HG03196 (cell line): ENCODE results near the gene RSPO4.

ENCODE experiments used
- ATAC-seq: cut with Tn5 transposase; IDR thresholded peaks from one replicate; pipeline ENCODE4 v1.9.1; 2021; ENCODE audit not compliant: unreplicated experiment

Gene RSPO4

DNA sequence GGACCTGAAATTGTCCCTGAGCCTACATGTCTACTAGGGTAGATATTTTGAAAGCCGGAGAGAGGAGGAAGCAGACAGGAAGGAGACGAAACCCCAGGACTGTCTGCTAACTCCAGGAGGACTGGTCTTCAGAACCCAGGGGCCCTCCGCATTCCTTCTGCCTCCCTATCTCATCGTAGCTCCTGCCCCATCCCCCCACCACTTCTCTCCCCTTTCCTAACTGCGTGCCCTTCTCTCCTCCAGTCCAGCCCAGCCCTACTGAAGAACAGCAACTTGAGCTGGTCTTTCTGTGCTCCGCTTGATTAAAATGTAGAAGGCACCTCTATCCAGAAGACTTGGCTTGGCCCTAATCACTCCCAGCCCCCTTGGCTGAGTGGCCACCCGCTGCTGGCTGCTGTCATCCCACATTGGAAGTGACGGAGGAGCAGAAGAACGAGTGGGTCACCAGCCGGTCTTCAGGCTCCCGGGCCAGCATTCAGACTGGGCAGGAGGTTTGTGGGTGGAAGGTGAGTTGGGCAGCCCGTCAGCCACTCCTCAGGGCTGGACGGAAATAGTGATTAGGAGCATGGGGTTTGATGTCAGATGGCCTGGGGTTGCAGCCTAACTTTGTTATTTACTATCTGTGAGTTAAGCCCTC, 57.2 kb downstream of the RSPO4 start:
- ATAC-seq, result no peak

DNA sequence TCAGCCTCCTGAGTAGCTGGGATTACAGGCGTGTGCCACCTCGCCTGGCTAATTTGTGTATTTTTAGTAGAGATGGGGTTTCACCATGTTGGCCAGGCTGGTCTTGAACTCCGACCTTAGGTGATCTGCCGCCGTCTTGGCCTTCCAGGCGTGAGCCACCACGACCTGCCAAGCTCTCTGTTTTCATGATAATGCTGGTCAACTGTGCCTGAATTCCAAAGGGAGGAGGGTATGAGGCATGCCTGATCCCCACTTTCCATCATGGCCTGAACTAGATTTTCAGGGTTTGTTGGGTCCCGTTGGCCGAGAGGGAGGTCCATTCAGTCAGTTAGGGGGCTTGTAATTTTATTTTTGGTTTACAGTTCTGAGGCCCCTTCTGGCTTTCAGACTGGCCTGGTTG, 58.0 kb downstream of the RSPO4 start:
- ATAC-seq, result no peak

DNA sequence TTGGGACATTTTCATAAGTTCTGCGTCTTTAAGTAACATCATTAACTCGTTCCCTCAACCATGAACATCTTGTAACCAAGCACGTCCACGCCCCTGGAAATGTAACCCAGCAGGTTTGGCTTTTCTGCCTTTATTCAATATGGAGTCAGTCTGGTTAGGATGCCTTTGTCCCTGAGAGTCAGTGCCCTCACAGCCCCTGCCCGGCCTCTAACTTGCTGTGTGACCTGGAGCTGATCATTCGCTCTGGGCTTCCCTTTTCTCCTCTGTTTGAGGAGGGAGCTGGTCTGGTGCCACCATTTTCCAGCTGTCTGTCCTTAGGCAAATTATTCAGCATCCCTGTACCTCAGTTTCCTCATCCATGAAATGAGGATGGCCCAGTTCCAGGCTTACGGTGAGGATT, 59.5 kb downstream of the RSPO4 start:
- ATAC-seq, result no peak

DNA sequence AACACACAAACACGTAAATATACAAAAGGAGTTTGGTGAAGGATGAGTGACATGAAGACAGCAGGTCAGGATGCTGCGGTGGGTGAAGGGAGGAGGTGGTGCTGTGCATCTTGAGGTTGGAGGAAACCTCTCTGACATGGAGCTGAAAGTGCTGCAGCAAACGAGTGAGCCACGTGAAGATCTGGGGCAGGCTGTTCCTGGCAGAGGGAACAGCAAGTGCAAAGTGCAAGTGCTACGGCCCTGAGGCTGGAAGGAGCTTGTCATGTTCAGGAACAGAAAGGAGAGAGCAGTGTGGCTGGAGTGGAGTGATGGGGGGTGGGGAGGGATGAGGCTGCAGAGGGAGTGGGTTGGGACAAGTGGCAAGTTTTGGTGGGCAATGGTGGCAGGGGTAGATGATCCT, 61.2 kb downstream of the RSPO4 start:
- no peak for ATAC-seq

DNA sequence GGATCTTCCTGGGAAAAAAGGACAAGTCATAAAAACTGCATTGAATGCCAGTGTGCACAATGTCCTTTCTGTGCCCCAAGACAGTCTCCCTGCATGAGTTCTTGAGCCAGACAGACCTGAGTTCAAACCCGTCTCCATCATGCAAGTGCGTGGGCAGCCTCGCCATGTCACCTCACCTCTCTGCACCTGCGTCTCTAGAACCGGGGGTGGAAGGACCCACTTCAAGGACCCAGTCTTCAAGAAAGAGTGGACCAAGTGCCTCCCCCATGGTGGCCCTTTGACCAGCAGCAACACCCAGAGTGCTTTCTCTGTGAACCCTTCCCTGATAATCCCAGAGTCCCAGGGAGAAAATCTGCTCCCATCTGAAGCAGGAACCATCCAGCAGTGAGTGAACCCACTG, 62.5 kb downstream of the RSPO4 start:
- ATAC-seq, result no peak

DNA sequence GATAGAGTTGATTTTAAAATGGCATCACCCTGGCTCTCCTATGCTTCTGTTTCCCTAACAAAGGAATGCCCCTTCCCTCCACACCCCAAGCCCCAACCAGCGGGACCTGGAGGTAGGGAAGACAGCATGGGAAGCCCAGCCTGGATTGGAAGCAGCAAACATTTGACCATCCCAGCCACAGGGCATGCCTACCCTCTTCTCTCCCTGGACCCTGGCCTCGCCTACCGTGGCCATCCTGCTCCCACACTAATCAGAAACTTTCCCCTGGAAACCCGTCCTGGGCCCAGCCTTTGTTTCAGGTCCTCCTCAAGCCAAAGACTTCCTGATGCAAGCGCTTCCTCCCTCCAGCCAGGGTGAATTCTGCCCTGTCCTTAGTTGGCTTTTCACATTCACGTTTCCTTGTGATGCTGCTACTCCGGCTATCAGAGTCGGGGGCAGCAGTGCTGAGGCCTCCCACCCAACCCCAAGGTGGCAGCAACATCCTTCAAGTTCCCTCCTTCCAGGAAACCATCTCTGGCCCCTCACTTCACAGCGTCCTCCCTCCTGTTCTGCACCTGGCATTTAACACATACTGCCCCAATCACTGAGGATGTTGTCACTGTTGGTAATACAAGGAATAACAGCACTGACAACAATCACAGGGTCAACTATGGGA, 67.8 kb downstream of the RSPO4 start:
- no peak for ATAC-seq

DNA sequence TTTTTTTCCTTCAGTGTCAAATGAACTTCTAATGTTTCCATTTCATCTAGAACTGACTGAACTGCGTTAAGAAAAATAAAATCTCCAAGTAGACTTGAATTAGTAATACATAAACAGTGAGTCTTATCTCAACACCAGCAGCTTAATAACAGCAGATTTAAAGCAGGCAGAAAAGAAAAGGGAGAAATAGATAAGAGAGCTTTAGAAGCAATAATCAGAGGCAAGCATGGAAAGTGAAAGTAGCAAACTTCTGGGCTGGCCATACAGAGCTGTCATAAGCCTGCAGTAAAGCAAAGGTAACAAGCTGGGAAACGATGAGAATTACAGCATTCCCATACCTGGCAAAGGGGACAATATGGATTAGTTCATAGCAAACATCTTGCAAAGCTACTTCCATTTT, 69.1 kb downstream of the RSPO4 start:
- ATAC-seq, result no peak

DNA sequence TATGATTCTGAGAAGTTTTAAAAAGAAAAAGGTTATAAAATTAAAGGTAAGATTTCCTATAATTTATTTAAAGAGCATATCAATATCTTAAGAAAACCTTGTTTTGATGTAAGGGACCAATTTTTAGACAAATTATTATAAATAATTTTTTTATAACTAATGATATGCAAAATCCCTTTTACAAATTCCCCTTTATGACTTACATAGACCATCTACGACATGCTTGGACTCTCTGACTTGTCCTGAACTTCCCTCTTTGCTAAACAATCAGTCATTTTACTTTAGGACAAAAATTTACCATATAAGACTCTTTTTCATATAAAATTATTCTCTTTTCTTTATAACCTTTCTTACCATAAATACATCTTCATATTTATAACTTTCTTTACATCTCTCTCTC, 70.7 kb downstream of the RSPO4 start:
- no peak for ATAC-seq

DNA sequence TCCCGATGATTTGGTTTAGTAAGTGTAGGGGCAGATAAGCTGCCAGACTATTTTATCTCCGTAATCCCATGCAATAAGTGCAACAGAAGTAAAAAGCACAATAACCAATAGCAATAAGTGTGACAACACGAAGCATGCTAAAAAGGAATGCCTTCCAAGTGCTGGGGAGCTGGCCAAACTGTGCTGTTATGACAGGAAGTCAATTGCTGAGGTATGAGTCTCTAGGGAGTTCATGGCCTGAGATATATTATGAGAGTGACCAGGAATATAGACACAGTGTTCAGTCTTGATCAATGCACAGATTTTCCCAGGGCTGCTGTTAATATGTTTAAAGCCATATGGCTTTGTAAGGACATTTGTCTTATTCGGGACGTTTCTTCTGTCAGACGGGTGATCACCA, 75.4 kb downstream of the RSPO4 start:
- ATAC-seq, result no peak

DNA sequence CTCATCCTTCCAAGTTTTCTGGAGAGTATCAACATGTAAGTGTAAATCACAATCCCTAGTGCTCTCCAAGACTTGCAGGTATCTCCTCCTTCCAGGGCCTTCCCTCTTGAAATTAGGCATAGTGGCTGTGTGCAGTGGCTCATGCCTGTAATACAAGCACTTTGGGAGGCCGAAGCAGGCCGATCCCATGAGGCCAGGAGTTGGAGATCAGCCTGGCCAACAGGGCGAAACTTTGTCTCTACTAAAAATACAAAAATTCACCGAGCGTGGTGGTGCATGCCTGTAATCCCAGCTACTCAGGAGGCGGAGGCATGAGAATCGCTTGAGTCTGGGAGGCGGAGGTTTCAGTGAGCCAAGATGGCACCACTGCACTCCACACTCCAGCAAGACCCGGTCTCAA, 76.6 kb downstream of the RSPO4 start:
- no peak for ATAC-seq

DNA sequence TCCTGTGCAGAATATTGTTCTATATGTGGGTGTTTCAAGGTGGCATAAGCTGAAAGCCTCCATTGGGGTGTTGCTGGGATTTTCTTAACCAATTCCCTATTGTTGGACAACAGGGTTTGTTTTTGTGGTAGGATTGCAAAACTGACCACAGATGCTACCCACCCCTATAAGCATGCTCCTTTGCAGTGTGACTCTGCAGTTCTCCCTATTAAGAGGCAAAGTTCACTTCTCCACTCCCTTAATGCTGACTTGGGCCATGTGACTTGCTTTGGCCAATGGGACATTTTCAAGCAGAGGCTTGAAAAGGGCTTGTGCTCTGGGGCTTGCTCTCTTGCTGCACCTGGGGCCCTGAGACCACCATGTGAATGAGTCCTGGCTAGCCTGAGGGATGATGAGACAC, 77.5 kb downstream of the RSPO4 start:
- no peak for ATAC-seq

DNA sequence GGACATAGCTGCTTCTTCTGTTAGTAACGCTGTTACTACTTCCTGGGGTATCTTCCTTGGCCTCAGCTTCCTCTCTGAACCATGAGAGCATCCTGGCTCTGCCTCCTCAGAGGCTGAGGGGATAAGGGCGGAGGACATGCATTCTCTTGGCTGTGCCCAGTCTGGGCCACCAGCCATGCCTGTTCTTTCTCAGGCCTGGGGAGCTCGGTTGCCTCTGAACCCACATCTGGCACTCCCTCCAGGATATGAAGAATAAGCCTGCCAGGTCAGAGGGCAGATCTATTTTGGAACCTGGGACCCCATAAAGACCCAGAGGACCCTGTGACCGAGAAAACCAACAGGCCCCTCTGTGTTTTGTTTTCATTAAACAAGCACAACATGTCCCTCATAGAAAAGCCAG, 79.3 kb downstream of the RSPO4 start:
- ATAC-seq, result no peak

DNA sequence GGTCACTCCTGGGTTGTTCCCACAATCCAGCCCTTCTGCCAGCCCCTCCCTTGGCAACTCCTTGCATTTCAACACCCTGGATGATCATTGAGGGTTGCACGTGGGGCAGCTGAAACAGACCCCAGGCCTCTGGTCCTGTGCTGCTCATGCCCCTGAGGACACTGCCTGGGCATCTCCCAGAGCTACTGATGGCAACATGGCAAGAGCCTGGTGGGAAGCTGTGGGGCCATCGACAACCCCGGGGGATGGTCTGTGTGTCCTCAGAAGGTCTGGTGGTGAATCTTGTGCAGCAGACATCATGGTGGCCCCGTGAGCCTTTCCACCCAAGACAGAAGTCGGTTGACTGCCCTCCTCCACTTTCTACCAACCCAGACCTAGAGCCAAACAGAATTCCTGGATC, 81.0 kb downstream of the RSPO4 start:
- ATAC-seq, result no peak

DNA sequence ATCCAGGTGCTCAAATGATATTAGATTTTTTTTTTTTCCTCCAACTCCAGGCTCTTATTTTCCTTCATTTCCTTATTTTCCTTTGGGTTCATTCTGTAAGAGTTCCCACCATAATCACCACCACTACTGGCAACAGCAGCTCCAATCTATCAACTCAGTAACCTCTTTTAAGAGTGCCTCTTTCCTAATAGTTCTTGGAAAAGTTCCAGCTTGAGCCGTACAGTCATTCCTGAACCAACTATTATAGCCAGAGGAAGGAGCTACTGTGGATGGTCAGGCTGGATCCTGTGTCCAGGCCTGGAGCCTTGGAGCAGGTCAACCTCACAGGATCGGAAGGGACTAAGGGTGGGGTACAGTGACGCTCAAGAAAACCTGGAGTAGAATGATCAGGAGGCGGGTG, 81.8 kb downstream of the RSPO4 start:
- ATAC-seq, result no peak

DNA sequence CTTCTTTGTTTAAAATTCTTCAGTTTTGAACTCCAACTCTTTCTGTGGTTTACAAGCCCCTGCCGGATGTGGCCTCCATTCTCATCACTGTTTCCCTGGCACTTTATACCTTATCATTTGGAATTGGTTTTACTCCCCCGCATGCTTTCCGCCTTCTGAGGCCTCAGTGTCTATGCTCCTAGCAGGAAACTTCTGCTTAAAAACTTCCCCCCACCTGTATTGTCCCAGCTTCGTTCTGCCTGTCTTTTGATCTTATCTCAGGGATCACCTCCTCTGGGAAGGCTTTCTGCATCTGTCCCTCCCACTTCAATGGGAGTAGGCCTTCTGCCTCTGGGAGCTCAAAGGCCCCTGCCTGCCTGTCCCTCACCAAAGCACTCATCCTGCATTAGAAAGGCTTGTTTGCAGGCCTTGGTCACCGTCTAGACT, 82.6 kb downstream of the RSPO4 start:
- no peak for ATAC-seq

DNA sequence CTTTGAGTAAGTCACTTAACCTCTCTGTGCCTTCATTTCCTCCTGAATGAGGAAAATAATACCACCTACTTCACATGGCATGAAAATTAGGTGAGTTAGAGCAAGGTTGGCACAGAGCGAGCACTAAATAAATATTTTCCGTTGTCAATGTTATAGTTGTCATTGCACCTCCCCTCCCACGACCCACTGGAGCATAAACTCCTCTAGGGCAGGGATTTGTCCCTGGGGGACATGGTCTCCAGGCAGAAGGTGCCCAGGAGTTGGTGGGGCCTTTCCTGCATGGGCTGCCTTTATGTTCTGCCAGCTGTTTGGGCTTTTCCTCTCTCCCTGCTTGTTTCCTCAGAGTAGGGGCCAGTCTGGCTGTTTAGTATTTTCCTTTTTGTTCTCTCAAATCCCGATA, 84.7 kb downstream of the RSPO4 start:
- ATAC-seq, result no peak

DNA sequence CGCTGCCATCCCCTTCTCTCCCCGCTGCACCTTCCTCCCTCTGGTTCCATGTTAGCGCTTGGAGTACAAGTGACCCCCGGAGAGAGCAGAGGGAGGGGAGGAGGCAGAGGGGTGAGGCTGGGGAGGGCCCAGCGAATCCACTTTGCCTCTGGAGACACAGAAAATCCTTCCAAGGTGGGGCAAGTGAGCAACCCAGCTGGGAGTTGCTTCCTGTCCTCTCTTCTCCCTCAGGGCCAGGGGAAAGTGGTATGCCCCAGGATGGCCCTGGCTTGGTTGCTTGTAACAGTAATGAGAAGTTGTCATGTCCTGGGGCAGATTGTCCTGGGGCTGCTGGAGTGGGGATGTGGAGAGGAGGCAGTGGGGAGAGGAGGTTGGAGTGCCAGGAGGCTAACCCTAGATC, 85.3 kb downstream of the RSPO4 start:
- ATAC-seq, result no peak

DNA sequence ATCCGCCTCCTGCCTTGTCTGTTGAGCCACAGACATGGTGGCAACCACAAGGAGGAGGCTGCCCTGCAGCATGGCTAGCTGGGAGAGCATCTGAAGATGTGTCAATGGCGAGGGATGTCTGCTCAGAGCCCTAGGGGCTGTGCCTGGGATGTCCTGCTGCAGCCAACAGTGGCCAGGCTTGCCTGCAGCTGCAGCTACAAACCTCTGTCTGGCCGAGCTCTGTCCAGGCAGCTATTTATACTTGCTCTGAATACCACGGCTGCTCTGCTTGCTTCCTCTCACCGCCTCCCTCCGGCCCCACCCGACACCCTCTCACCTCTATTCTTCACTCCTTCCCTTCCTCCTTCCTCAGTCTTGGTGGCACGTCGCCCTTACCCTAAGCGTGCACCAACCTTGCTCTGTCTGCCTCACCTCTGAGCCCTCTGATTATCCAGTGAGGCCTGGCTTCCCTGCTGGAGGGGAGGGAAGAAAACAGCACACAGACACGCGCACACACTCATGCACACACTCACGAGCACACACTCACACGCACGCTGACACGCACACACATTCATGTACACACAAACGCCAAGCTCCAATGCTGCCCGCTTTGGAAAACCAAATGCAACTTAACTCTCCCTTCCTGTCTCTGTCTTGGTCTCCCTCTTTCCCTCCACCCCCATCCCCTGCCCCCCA, 85.8 kb downstream of the RSPO4 start, which contains the start of gene ANGPT4:
Gene ANGPT4, minus strand, starts transcription at position 210 of the 675 bp plus-strand sequence. Its CDS starts 120 bp downstream, at position 90.
- ATAC-seq, result no peak

DNA sequence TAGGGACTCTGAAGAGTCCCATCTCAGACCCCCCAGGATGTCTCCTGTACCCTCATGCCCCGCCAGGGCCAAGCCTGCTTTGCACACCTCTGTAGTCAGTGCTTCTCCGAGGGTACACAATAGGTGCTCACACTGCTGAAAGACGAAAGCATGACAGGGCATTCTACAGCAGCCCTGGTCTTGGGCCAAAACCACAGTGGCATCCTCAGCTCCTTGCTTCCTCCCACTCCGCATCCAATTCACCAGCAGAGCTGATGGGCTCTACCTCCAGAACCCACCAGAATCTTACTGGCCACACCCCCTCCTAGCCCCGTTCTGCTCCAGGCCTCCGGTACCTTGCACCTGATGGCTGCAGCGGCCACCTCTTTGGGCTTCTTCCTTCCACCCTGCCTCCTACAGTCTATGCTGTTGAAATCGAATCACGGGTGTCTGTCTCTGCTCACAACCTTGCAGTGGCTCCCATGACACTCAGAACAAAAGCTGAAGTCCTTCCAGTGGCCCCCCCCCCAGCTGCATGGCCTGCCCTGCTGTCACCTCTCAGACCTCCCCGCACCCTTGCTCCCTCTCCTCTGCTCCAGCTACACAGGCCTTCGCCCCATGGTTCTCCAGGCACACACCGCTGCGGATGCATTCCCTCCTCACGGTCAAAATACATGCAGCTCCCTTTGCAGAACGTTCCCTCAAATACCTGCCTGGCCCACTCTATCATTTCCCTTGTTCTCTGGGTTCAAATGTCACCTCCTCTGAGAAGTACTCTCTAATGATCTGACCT, 87.2 kb downstream of the RSPO4 start:
- no peak for ATAC-seq

DNA sequence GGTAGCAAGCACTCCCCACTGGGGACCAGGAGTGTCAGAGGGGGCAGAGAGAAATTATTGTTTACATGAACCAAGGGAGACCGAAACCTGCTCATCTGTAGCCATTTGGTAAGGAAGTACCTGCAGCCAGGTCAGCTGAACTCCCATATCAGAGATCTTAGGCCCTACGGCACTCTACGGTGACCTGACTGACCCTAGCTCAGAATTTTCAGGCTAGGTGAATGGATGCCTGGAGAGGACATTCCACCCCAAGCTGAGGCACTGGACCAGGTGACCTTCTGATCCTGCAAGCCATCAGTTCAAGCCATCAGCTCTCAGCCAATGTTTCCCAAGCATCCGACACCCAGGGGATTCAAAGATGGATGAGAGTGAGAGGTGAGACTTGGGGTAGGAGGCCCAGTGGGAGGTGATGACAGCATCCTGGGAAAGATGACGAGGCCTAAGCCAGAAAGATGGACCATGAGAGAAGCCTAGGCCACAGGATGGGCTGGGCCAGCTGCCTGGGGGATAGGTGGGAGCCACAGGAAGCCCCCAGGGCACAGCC, 88.7 kb downstream of the RSPO4 start:
- ATAC-seq, result no peak

DNA sequence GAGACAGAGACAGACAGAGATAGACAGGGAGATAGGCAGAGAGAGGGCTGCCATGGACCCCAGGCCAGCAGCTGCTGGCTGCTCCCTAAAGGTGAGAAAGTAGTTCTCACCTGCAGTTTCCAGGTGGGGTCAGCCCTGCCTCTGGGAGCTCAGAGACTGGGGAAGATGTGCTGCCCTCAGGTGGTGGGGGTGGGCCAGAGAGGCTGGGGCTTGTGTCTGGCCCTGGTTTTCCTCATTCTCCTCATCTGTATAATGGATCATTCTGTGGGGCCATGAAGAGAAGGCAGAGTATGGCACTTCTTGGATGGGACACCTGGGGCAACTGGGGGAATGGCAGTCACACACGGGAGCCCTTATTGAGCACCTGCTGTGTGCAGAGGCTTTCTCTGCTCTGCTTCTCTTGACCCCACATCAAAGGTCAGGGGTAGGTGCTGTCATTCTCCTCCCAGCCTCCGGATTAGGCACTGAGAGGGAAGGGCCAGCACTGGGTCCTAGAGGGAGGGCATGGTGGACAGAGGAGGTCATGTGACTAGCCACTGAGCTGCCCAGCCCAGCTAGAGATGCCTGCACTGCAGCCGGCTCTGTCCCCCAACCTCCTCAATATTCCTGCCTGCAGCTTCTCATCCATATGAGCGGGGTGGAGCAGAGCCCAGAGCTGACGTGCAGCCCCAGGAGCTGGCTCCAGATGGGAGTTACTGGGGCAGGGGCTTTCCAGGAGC, 90.1 kb downstream of the RSPO4 start:
- no peak for ATAC-seq
